ENCODE data around the gene RNF32. TPM values are rescaled to one million over a fixed set of nuclear protein-coding genes. Genes with fewer than 3 reads are reported as not detected.

The RNF32 gene
- total and polyA plus RNA-seq, 4 donors, result 0.59 to 1.3 (median 0.72) TPM

GRCh38 chr7:156639426-156640256 lies 933 bp upstream of the RNF32 start:
- WGBS, result 54% methylated on average over 52 of the region's 52 CpGs
- no peak for DNase-seq (ENCODE audit: low spot score)
- peak overlapping the region in 1 of 2 donors; percentile 50 for H3K9ac ChIP-seq (ENCODE audit: low read depth in 1 of 2, low read length in 2 of 2)
- H3K9me3 ChIP-seq (ENCODE audit: control insufficient read depth in 4 of 4, low read length in 3 of 4), result no peaks in the 10 kb centered on the region
- no peaks in the 10 kb centered on the region for H3K36me3 ChIP-seq (ENCODE audit: control insufficient read depth in 4 of 4, insufficient read depth in 3 of 4, low read depth in 1 of 4, low read length in 3 of 4)
- H3K4me1 ChIP-seq (ENCODE audit: control insufficient read depth in 4 of 4, insufficient read depth in 4 of 4, low read length in 3 of 4), result peaks cover 4 to 15% (median 9%) of the 10 kb centered on the region in 4 donors
- H3K27me3 ChIP-seq (ENCODE audit: control insufficient read depth in 4 of 4, insufficient read depth in 4 of 4, low read length in 3 of 4), result no peaks in the 10 kb centered on the region
- no peak for TF ChIP-seq FOXA1 (IDR thresholded peaks at IDR 0.05)
- TF ChIP-seq ZBTB33 (IDR thresholded peaks at IDR 0.05), result no peak
- no peak for TF ChIP-seq ATF3 (IDR thresholded peaks at IDR 0.05)
- TF ChIP-seq JUND (IDR thresholded peaks at IDR 0.05), result no peak
- no peak for TF ChIP-seq HNF4G (IDR thresholded peaks at IDR 0.05)
- TF ChIP-seq CTCF (IDR thresholded peaks at IDR 0.05; ENCODE audit: low read depth, low read length, missing input control), result no peak
- TF ChIP-seq NR2F2 (IDR thresholded peaks at IDR 0.05), result no peak
- no peak for TF ChIP-seq REST (IDR thresholded peaks at IDR 0.05)
- TF ChIP-seq TAF1 (conservative IDR thresholded peaks at IDR 0.05), result no peak
- no peak for TF ChIP-seq SP1 (IDR thresholded peaks at IDR 0.05)
- no peak for TF ChIP-seq YY1 (IDR thresholded peaks at IDR 0.05)
- TF ChIP-seq FOXA2 (IDR thresholded peaks at IDR 0.05), result no peak
- TF ChIP-seq HNF4A (conservative IDR thresholded peaks at IDR 0.05), result no peak
- TF ChIP-seq RAD21 (IDR thresholded peaks at IDR 0.05), result no peak
- H3K4me3 ChIP-seq (ENCODE audit: low read depth in 1 of 3, low read length in 3 of 3), result peak overlapping the region; percentile 91 to 96 (median 95)
- peak overlapping the region; percentile 58 to 75 for H3K27ac ChIP-seq (ENCODE audit: low read depth in 1 of 2, low read length in 2 of 2)

GRCh38 chr7:156640949-156641485 lies 443 bp downstream of the RNF32 start:
- Histone ChIP-seq H3K9ac (ENCODE audit: low read depth in 1 of 2, low read length in 2 of 2) (peak overlapping the region; percentile 4 to 73), H3K4me3 (ENCODE audit: low read depth in 1 of 3, low read length in 3 of 3) (peak overlapping the region; percentile 91 to 96 (median 95)), H3K36me3 (ENCODE audit: control insufficient read depth in 4 of 4, insufficient read depth in 3 of 4, low read depth in 1 of 4, low read length in 3 of 4) (no peaks in the 10 kb centered on the region), H3K4me1 (ENCODE audit: control insufficient read depth in 4 of 4, insufficient read depth in 4 of 4, low read length in 3 of 4) (peaks cover 4 to 15% (median 9%) of the 10 kb centered on the region in 4 donors), H3K9me3 (ENCODE audit: control insufficient read depth in 4 of 4, low read length in 3 of 4) (no peaks in the 10 kb centered on the region), H3K27me3 (ENCODE audit: control insufficient read depth in 4 of 4, insufficient read depth in 4 of 4, low read length in 3 of 4) (no peaks in the 10 kb centered on the region), H3K27ac (ENCODE audit: low read depth in 1 of 2, low read length in 2 of 2) (peak overlapping the region; percentile 59 to 75)
- DNase-seq (ENCODE audit: low spot score), result no peak
- no peak for TF ChIP-seq FOXA1 (IDR thresholded peaks at IDR 0.05)
- TF ChIP-seq YY1 (IDR thresholded peaks at IDR 0.05), result peak; percentile 66
- 4% methylated on average over 30 of the region's 30 CpGs for WGBS
